Colon (tissue), 2 donors: ENCODE measurements around the gene LZIC.
"Not testable (repeated sequence)": the region's sequence is repeated elsewhere in the genome, so short reads cannot be mapped to it uniquely, and the experiment has no call there.

ENCODE experiments used
- FAIRE-seq: peaks from 2 replicates; lab custom pipeline; 2012; peaks lifted over from hg19 to GRCh38; lab: Jason Lieb, UNC
- donor health status: control.
- donor health status: control.

The LZIC gene

GRCh38 chr1:9942939-9943788 lies at the start of gene LZIC, which contains the start of gene NMNAT1:
TSS of gene LZIC (minus strand) at chr1:9943391. CDS start at chr1:9936619, 6,772 bp downstream.
TSS of gene NMNAT1 (plus strand) at chr1:9943475. CDS start at chr1:9972074, 28,599 bp downstream.
- FAIRE-seq: no peak

- no peak for FAIRE-seq
These were observed 49.7 kb upstream of the LZIC start for GRCh38 chr1:9992910-9993309.

- no peak for FAIRE-seq
These were observed 47.8 kb upstream of the LZIC start for GRCh38 chr1:9990944-9991343.

- no peak for FAIRE-seq
These were observed 46.6 kb upstream of the LZIC start for GRCh38 chr1:9989773-9990172.

- FAIRE-seq: no peak
These were observed 41.8 kb upstream of the LZIC start for GRCh38 chr1:9985001-9985400.

- no peak for FAIRE-seq
These were observed 41.1 kb upstream of the LZIC start for GRCh38 chr1:9984253-9984652.

GRCh38 chr1:9960706-9961562 lies 17.7 kb upstream of the LZIC start:
- no peak for FAIRE-seq

- FAIRE-seq: no peak
These were observed 16.8 kb upstream of the LZIC start for GRCh38 chr1:9960011-9960410.

GRCh38 chr1:9957726-9958125 lies 14.5 kb upstream of the LZIC start:
- FAIRE-seq: no peak

- FAIRE-seq: no peak
These were observed 3.1 kb upstream of the LZIC start for GRCh38 chr1:9946315-9946714.

GRCh38 chr1:9942399-9942938 lies 722 bp downstream of the LZIC start:
- FAIRE-seq: no peak

- no peak for FAIRE-seq
These were observed 13.5 kb downstream of the LZIC start for GRCh38 chr1:9929431-9930385.

GRCh38 chr1:9927259-9927658 lies 15.9 kb downstream of the LZIC start:
- no peak for FAIRE-seq

- no peak for FAIRE-seq
These were observed 20.8 kb downstream of the LZIC start for GRCh38 chr1:9922342-9922741.

GRCh38 chr1:9920606-9921005 lies 22.6 kb downstream of the LZIC start:
- FAIRE-seq: no peak

GRCh38 chr1:9917901-9918300 lies 25.3 kb downstream of the LZIC start:
- no peak for FAIRE-seq

GRCh38 chr1:9917495-9917894 lies 25.7 kb downstream of the LZIC start:
- not testable (repeated sequence) for FAIRE-seq

GRCh38 chr1:9916452-9916851 lies 26.7 kb downstream of the LZIC start:
- no peak for FAIRE-seq

GRCh38 chr1:9914610-9914937 lies 28.6 kb downstream of the LZIC start:
- no peak for FAIRE-seq

GRCh38 chr1:9912264-9912936 lies 30.8 kb downstream of the LZIC start:
- no peak for FAIRE-seq
